ENCODE results near the gene TMPRSS6.

TMPRSS6 gene

GRCh38 chr22:37115032-37115431 lies 5.5 kb upstream of the TMPRSS6 start:
- DNase-seq (ENCODE audit: low read depth) = no peak

GRCh38 chr22:37113757-37114156 lies 4.2 kb upstream of the TMPRSS6 start:
- no peak for DNase-seq (ENCODE audit: low read depth)

GRCh38 chr22:37112084-37112728 lies 2.7 kb upstream of the TMPRSS6 start:
- DNase-seq (ENCODE audit: low read depth) = no peak

- no peak for DNase-seq (ENCODE audit: low read depth)
These were observed 1.7 kb upstream of the TMPRSS6 start for GRCh38 chr22:37111156-37111717.

GRCh38 chr22:37107816-37108621 lies 1.5 kb downstream of the TMPRSS6 start:
- DNase-seq (ENCODE audit: low read depth) = no peak

GRCh38 chr22:37105990-37106389 lies 3.5 kb downstream of the TMPRSS6 start:
- no peak for DNase-seq (ENCODE audit: low read depth)

- DNase-seq (ENCODE audit: low read depth) = no peak
These were observed 4.4 kb downstream of the TMPRSS6 start for GRCh38 chr22:37105154-37105553.

GRCh38 chr22:37103656-37104452 lies 5.7 kb downstream of the TMPRSS6 start:
- no peak for DNase-seq (ENCODE audit: low read depth)

- no peak for DNase-seq (ENCODE audit: low read depth)
These were observed 6.4 kb downstream of the TMPRSS6 start for GRCh38 chr22:37103151-37103550.

- DNase-seq (ENCODE audit: low read depth) = no peak
These were observed 8.0 kb downstream of the TMPRSS6 start for GRCh38 chr22:37101311-37102066.

- no peak for DNase-seq (ENCODE audit: low read depth)
These were observed 8.9 kb downstream of the TMPRSS6 start for GRCh38 chr22:37100589-37101127.

- no peak for DNase-seq (ENCODE audit: low read depth)
These were observed 10.4 kb downstream of the TMPRSS6 start for GRCh38 chr22:37098976-37099591.

GRCh38 chr22:37097346-37097745 lies 12.2 kb downstream of the TMPRSS6 start:
- DNase-seq (ENCODE audit: low read depth) = no peak

- no peak for DNase-seq (ENCODE audit: low read depth)
These were observed 14.4 kb downstream of the TMPRSS6 start for GRCh38 chr22:37095113-37095512.

- DNase-seq (ENCODE audit: low read depth) = no peak
These were observed 15.3 kb downstream of the TMPRSS6 start for GRCh38 chr22:37094239-37094638.

GRCh38 chr22:37092997-37093396 lies 16.5 kb downstream of the TMPRSS6 start:
- no peak for DNase-seq (ENCODE audit: low read depth)

- DNase-seq (ENCODE audit: low read depth) = no peak
These were observed 17.5 kb downstream of the TMPRSS6 start for GRCh38 chr22:37091994-37092393.

GRCh38 chr22:37090920-37091695 lies 18.4 kb downstream of the TMPRSS6 start:
- DNase-seq (ENCODE audit: low read depth) = no peak

- DNase-seq (ENCODE audit: low read depth) = no peak
These were observed 20.1 kb downstream of the TMPRSS6 start for GRCh38 chr22:37089434-37089833.

- no peak for DNase-seq (ENCODE audit: low read depth)
These were observed 20.6 kb downstream of the TMPRSS6 start for GRCh38 chr22:37088750-37089408.
